Esophagus squamous epithelium (tissue), 4 donors: ENCODE measurements around the gene DUSP15.
"Not testable (repeated sequence)": the region's sequence is repeated elsewhere in the genome, so short reads cannot be mapped to it uniquely, and the experiment has no call there.

Experiments
- CTCF ChIP-seq, 6 experiments: fragments of 450-650 bp in 4 of 6; fragments of 200-600 bp in 2 of 6; sonication (generic) in 2 of 6; IDR thresholded peaks; one replicate each; pipeline ENCODE4 v1.5.1; 2016 to 2019; ENCODE audit warnings: antibody characterized with exemption in 6 of 6, mild to moderate bottlenecking in 4 of 6, moderate library complexity in 4 of 6
- POLR2A ChIP-seq, 4 donors: fragments of 450-650 bp; IDR thresholded peaks; one replicate each; pipeline ENCODE4 v1.6.1; 2017; ENCODE audit warnings: antibody characterized with exemption in 4 of 4, mild to moderate bottlenecking in 4 of 4, moderate library complexity in 3 of 4

GRCh38 chr20:31917962-31918412, 47.7 kb upstream of the DUSP15 start:
- not testable (repeated sequence) for TF ChIP-seq CTCF, POLR2A (IDR thresholded peaks at IDR 0.05)
